Mucosa of descending colon (tissue), 3 donors: ENCODE measurements around the gene KCNG2. TPM values are rescaled to one million over a fixed set of nuclear protein-coding genes. Genes with fewer than 3 reads are reported as not detected.

Experiments
- ATAC-seq: fragments of 200-7000 bp; cut with Tn5 transposase; one replicate; pipeline ENCODE4 v1.9.1; 2020; ENCODE audit warnings: mild to moderate bottlenecking, moderate library complexity
- DNase-seq, 3 donors: peaks; one replicate each; pipeline ENCODE4 v3.0.0-alpha.2; 2020
- H3K36me3 ChIP-seq: fragments of 200-600 bp; one replicate; pipeline ENCODE4 v1.8.0; 2021; ENCODE audit warnings: low read depth, mild to moderate bottlenecking
- H3K4me1 ChIP-seq: fragments of 200-600 bp; one replicate; pipeline ENCODE4 v1.8.0; 2021; ENCODE audit warnings: low read depth, mild to moderate bottlenecking
- H3K4me3 ChIP-seq: fragments of 200-600 bp; one replicate; pipeline ENCODE4 v1.8.0; 2021; ENCODE audit warnings: mild to moderate bottlenecking
- H3K9me3 ChIP-seq: fragments of 200-600 bp; one replicate; pipeline ENCODE4 v1.8.0; 2021; ENCODE audit warnings: mild to moderate bottlenecking
- intact Hi-C, 2 donors: fragments of 100-400 bp; cut with DNase I in 1 of 2; cut with micrococcal nuclease in 1 of 2; formaldehyde crosslinking; loops; one replicate each; pipeline versions ENCODE4 v1.11.0 to v1.11.1; 2022; cut with DNase I, micrococcal nuclease
- total RNA-seq, 3 donors: library from RNA; stranded (reverse); fragmentation: NEBNext Ultra II Directional in 2 of 3; extraction: Animal tissue kit (Norgen Biotek cat#: 25700) in 2 of 3; gene quantifications; one replicate each; pipeline versions ENCODE4 v1.2.1 to v1.2.4, GENCODE V29; 2021 to 2023
- TF ChIP-seq, protein P1 (sequence below): fragments of 200-600 bp; IDR thresholded peaks from one replicate; pipeline ENCODE4 v1.8.0; 2022; ENCODE audit warnings: antibody characterized with exemption, mild to moderate bottlenecking
- donor health status: DM: no; HTN: no; CAD: no; lungs with moderate emphysema.
- donor health status: DM: no; HTN: no; CAD: no.
- donor health status: DM: no; HTN: yes; CAD: no.

Gene KCNG2
- total RNA-seq, 3 donors from 2014 or later, result 0.19 TPM; not detected in 2

DNA sequence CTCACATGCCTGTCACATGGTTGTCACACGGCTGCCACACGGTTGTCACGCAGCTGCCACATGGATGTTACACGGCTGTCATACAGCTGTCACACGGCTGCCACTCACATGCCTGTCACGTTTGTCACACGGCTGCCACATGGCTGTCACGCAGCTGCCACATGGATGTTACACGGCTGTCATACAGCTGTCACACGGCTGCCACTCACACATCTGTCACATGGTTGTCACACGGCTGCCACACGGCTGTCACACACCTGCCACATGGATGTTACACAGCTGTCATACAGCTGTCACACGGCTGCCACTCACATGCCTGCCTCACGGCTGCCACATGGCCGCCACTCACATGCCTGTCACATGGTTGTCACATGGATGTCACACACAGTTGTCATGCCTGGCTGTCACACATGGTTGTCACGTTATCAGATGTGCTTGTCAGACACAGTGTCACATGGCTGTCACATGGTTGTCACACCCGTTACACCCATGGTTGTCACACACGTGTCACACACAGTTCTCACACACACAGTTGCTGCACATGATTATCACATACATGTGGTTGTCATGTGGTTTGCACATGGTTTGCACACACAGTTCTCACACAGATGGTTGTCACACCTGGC, 19.4 kb downstream of the KCNG2 start:
- H3K9me3 ChIP-seq, result no peaks in the 10 kb centered on the region
- no peak for ATAC-seq
- no peak overlapping the region for H3K4me3 ChIP-seq
- no peaks in the 10 kb centered on the region for H3K36me3 ChIP-seq
- intact Hi-C loops, result no loop called here
- DNase-seq, result no peak
- TF ChIP-seq, protein P1, sequence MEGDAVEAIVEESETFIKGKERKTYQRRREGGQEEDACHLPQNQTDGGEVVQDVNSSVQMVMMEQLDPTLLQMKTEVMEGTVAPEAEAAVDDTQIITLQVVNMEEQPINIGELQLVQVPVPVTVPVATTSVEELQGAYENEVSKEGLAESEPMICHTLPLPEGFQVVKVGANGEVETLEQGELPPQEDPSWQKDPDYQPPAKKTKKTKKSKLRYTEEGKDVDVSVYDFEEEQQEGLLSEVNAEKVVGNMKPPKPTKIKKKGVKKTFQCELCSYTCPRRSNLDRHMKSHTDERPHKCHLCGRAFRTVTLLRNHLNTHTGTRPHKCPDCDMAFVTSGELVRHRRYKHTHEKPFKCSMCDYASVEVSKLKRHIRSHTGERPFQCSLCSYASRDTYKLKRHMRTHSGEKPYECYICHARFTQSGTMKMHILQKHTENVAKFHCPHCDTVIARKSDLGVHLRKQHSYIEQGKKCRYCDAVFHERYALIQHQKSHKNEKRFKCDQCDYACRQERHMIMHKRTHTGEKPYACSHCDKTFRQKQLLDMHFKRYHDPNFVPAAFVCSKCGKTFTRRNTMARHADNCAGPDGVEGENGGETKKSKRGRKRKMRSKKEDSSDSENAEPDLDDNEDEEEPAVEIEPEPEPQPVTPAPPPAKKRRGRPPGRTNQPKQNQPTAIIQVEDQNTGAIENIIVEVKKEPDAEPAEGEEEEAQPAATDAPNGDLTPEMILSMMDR, result no peak
- no peaks in the 10 kb centered on the region for H3K4me1 ChIP-seq

DNA sequence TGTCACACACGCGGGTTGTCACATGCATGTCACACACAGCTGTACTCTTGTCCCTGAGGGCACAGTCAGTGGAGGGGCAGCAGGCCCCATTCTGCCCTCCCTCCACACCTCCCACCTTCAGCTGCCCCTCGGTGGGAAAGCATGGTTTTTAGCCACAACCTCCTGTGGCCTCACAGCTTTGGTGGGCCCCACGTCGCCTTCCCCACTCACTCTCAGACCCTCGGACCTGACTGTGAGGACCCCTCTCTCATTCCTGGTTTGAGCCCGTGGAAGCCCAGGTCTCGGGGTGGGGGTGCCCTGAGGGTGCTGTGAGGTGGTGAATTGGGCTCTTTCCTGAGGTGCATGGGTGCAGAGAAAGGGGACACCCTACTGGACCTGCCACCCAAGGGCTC, 19.9 kb downstream of the KCNG2 start:
- TF ChIP-seq, protein P1, result no peak
- no peaks in the 10 kb centered on the region for H3K36me3 ChIP-seq
- no peaks in the 10 kb centered on the region for H3K4me1 ChIP-seq
- intact Hi-C loops, result no loop called here
- ATAC-seq (no peak), DNase-seq (no peak)
- no peaks in the 10 kb centered on the region for H3K9me3 ChIP-seq
- no peak overlapping the region for H3K4me3 ChIP-seq

DNA sequence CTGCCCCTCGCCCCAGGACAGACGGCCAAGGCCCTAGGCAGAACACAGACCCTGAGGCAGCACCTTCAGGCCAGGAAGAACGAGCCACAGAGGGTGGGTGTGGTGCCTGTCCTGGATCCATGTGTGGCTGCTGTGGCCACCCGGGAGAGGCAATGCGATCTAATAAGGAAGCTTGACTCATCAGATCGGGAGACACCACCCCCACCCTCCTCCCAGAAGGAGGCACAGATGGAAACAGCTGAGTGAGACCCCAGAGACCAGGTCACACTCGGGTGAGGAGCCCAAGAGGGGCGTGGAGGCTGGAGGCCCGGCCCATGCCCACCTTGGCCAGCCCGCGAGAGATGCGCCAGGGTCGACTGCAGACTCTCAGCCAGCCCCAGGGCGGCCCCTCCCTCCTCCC, 20.3 kb downstream of the KCNG2 start:
- Histone ChIP-seq H3K36me3 (no peaks in the 10 kb centered on the region), H3K4me3 (no peak overlapping the region), H3K4me1 (no peaks in the 10 kb centered on the region), H3K9me3 (no peaks in the 10 kb centered on the region)
- intact Hi-C loops, result no loop called here
- DNase-seq (no peak), ATAC-seq (peak; percentile 65)
- TF ChIP-seq, protein P1, result no peak

DNA sequence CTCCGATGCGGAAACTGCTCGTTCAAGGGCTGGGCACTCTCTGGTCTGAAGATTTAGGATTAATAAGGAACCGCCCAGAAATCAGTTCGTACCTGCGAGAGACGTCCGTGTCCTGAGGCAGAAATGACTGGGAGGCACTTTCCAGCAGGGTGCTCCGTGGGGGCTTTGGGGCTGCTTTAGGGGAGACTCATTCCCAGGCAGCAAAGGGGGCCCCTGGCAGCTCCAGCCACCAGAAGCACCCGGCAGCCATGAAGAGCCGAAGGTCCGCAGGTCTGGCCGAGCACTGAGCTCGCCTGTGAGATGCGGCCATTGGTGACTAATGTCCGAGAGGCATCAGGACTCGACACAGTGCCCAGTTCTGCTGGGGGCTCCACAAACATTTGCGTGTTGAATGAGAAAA, 20.9 kb downstream of the KCNG2 start:
- Histone ChIP-seq H3K36me3 (no peaks in the 10 kb centered on the region), H3K9me3 (no peaks in the 10 kb centered on the region), H3K4me3 (no peak overlapping the region), H3K4me1 (no peaks in the 10 kb centered on the region)
- TF ChIP-seq, protein P1, result no peak
- ATAC-seq (no peak), DNase-seq (no peak)
- intact Hi-C loops, result no loop called here

DNA sequence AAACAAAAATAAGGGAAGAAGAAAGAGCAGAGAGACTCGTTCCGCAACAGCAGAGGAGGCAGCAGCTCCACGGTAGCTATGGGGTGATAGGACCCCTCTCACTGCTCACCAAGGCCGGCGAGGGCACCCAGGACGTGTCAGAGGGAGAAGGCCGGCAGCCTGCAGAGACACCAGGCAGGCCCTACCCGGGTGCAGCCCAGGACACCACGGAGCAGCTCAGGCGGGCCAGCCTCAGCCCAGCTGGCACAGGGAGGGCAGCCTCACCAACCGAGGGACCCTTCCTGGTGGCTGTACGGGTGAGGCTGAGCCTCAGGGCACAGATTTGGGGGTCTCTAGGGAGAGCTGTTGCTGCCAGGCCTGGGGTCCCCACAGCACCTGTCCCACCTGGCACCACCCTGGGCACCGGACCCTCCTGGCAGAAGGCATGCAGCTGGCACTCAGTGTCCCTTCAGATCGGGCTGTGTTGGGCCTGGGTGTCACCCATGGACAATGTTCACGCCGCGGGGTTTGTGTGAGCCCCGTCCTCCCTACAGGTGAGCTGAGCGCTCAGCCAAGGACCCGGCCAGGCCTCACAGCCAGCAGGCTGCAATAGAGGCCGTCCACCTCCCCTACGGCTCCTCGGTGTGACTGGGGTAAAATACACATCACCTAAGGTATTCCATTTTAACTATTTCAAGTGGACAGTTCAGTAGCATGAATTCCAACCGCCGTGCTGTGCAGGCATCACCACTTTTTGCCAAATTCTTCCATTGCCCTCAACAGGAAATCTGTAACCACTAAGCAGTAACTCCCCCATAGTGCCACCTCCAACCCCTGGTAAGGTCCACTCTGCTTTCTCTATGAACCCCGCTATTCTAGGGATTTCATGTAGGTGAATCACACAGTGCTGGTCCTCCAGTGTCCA, 21.6 kb downstream of the KCNG2 start:
- H3K4me1 ChIP-seq, result no peaks in the 10 kb centered on the region
- ATAC-seq (peak; percentile 18), DNase-seq (no peak)
- TF ChIP-seq, protein P1, result no peak
- H3K9me3 ChIP-seq, result no peaks in the 10 kb centered on the region
- no peak overlapping the region for H3K4me3 ChIP-seq
- intact Hi-C loops, result no loop called here
- H3K36me3 ChIP-seq, result no peaks in the 10 kb centered on the region
